Measurements from ENCODE around the gene PPM1F.

Gene PPM1F

DNA sequence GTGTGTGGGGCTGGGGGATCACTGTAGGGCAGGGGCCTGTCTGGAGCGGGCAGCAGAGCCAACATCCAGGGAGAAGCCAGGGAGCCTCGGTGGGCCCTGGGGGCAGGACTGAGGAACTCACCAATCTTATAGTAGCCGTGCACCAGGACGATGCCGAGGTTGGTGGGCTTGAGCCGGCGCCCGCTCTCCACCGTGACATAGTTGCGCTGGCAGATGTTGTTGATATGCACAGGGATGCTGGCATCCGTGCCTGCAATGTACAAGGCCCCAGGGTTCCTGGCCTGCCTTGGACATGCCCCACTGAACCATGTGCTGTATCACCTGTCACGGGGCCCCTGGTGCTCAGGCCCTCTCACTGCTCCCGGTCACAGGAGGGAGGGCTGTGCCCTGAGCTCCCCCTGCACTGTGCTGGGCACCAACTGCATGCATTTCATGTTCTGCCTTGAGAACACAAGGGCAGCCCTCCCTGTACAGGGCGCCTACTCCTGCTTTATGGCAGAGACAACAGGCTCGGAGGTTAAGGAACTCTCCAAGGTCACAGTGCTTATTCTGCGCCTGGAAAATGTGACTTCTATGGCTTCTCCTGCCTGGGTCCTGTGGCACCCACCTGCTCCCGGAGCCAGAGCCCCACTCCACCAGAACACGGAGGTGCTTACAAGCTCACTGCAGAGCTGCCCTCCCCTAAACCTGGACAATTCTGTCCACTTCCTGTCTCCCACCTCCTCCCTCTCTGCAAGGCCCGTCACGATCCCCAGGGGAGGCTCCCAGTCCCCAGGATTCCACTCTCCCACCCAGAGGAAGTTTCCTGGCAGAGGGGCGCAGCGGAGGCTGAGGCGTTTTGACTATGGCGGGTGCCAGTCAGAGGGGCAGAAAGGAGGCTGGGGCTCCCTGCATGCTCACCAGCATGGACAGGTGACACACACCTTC, 7.8 kb upstream of the PPM1F start:
- Mint-ChIP-seq H3K27ac (peak overlapping the region; percentile 69), H3K27me3 (no peaks in the 10 kb centered on the region), H3K4me3 (no peak overlapping the region), H3K4me1 (peaks cover 0 to 5% of the 10 kb centered on the region in 2 donors), H3K9me3 (no peaks in the 10 kb centered on the region), H3K36me3 (peaks cover 33 to 47% of the 10 kb centered on the region in 2 donors)
- DNase-seq (no peak), ATAC-seq (replicated peaks) (peak in 1 of 2 donors; percentile 35)

GRCh38 chr22:21959274-21960074, 6.8 kb upstream of the PPM1F start:
- Mint-ChIP-seq H3K4me3 (no peak overlapping the region), H3K9me3 (no peaks in the 10 kb centered on the region), H3K4me1 (peaks cover 0 to 5% of the 10 kb centered on the region in 2 donors), H3K27ac (peak overlapping the region; percentile 69), H3K36me3 (peaks cover 27 to 38% of the 10 kb centered on the region in 2 donors), H3K27me3 (no peaks in the 10 kb centered on the region)
- no peak for DNase-seq
- peak in 1 of 2 donors; percentile 13 for ATAC-seq (replicated peaks)

- DNase-seq: no peak
- Mint-ChIP-seq H3K27me3 (no peaks in the 10 kb centered on the region), H3K36me3 (peaks cover 25 to 32% of the 10 kb centered on the region in 2 donors), H3K27ac (no peak overlapping the region), H3K4me1 (peaks cover 0 to 4% of the 10 kb centered on the region in 2 donors), H3K4me3 (no peak overlapping the region), H3K9me3 (no peaks in the 10 kb centered on the region)
- ATAC-seq (replicated peaks): no peak
These were observed 6.0 kb upstream of the PPM1F start for GRCh38 chr22:21958360-21959273.

GRCh38 chr22:21951931-21952465, 650 bp downstream of the PPM1F start:
- peak; percentile 19 for DNase-seq
- Mint-ChIP-seq H3K9me3 (no peaks in the 10 kb centered on the region), H3K4me1 (peaks cover 24 to 51% of the 10 kb centered on the region in 2 donors), H3K36me3 (peaks cover 0 to 5% of the 10 kb centered on the region in 2 donors), H3K27me3 (no peaks in the 10 kb centered on the region), H3K4me3 (peak overlapping the region; percentile 91 to 94), H3K27ac (peak overlapping the region; percentile 72)
- ATAC-seq (replicated peaks): peak; percentile 55 to 58

DNA sequence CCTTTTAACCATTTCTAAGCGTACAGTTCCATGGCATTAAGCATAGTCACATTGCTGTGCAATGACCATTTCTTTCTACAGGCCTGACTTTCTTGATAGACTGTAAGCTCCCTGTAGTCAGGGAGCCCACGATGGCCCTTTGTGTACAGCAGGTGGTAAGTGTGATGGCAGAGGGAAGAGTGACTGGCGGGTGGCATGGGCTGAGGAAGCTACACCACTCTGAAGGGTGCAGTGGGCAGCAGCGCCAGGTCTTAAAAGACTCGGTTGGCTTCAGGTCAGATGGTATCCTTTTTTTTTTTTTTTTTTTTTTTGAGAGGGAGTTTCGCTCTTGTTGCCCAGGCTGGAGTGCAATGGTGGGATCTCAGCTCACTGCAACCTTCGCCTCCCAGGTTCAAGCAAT, 1.6 kb downstream of the PPM1F start:
- no peaks in the 10 kb centered on the region for H3K27me3 Mint-ChIP-seq
- peaks cover 24 to 53% of the 10 kb centered on the region in 2 donors for H3K4me1 Mint-ChIP-seq
- peaks cover 0 to 7% of the 10 kb centered on the region in 2 donors for H3K36me3 Mint-ChIP-seq
- DNase-seq: no peak
- peak overlapping the region in 1 of 2 donors; percentile 39 for H3K4me3 Mint-ChIP-seq
- no peaks in the 10 kb centered on the region for H3K9me3 Mint-ChIP-seq
- no peak for ATAC-seq (replicated peaks)
- no peak overlapping the region for H3K27ac Mint-ChIP-seq

DNA sequence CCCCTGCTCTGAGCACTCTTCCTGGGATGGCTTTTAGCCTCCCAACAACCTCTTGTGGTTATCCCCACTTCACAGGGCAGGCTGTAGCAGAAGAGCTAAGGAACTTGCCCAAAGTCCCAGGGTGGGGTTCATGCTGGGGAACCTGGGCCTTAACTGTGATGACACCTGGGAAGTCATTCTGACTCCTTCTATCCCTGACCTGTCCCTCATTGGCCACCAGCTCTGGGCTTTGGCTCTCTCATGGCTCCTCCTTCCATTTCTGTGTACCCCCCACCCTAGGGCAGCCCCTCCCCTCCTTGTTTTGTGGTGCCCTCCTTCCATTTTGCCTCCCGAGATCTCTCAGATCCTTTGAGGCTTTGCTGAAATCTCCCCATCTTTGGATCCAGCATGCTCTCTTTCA, 2.7 kb downstream of the PPM1F start:
- ATAC-seq (replicated peaks): no peak
- no peak for DNase-seq
- peaks cover 24 to 53% of the 10 kb centered on the region in 2 donors for H3K4me1 Mint-ChIP-seq
- no peaks in the 10 kb centered on the region for H3K9me3 Mint-ChIP-seq
- H3K27ac Mint-ChIP-seq: no peak overlapping the region
- H3K36me3 Mint-ChIP-seq: peaks cover 5 to 18% of the 10 kb centered on the region in 2 donors
- no peak overlapping the region for H3K4me3 Mint-ChIP-seq
- H3K27me3 Mint-ChIP-seq: no peaks in the 10 kb centered on the region

GRCh38 chr22:21949569-21949918, 3.1 kb downstream of the PPM1F start:
- no peak for ATAC-seq (replicated peaks)
- no peaks in the 10 kb centered on the region for H3K9me3 Mint-ChIP-seq
- H3K4me1 Mint-ChIP-seq: peaks cover 24 to 53% of the 10 kb centered on the region in 2 donors
- no peak overlapping the region for H3K27ac Mint-ChIP-seq
- no peaks in the 10 kb centered on the region for H3K27me3 Mint-ChIP-seq
- no peak overlapping the region for H3K4me3 Mint-ChIP-seq
- DNase-seq: no peak
- H3K36me3 Mint-ChIP-seq: peaks cover 8 to 19% of the 10 kb centered on the region in 2 donors

DNA sequence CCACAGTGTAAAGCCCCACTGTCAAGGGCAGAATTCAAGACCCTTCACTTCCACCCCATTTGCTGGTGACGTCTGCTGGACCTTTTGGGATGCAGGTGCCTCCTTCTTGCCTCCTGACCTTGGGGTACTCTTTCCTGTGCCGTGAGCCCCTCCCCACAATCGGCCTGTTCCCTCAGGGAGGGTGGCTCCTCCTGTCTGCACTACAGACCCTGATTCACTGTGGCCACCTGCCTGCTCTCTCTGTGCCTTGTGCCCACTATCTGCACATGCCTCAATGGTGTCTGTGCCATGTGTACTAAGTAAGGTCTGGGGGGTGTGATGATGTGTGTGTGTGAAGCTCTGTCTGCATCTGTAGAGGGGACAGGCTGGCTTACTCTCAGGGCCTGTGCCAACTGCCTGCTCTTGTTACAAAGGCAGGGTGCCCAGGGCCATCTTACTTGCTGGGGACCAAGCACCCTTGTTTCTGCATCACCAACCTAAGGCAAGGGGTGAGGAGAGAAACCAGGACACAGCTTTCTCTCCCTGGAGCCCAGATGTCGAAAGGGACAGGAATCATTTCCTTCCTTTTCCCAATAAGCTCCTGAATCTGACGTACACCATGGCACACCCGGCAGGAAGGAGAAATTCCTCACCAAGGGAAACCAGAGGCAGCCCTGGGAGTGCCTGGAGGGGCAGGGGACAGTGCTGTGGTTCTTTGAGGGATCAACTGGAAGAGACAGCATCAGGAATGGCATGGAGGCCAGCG, 3.7 kb downstream of the PPM1F start:
- DNase-seq: no peak
- Mint-ChIP-seq H3K27ac (no peak overlapping the region), H3K9me3 (no peaks in the 10 kb centered on the region), H3K36me3 (peaks cover 10 to 22% of the 10 kb centered on the region in 2 donors), H3K4me1 (peaks cover 24 to 53% of the 10 kb centered on the region in 2 donors), H3K4me3 (no peak overlapping the region), H3K27me3 (no peaks in the 10 kb centered on the region)
- no peak for ATAC-seq (replicated peaks)

- Mint-ChIP-seq H3K4me1 (peaks cover 24 to 52% of the 10 kb centered on the region in 2 donors), H3K36me3 (peaks cover 10 to 27% of the 10 kb centered on the region in 2 donors), H3K27ac (no peak overlapping the region), H3K4me3 (no peak overlapping the region), H3K9me3 (no peaks in the 10 kb centered on the region), H3K27me3 (no peaks in the 10 kb centered on the region)
- DNase-seq (no peak), ATAC-seq (replicated peaks) (no peak)
These were observed 4.3 kb downstream of the PPM1F start for GRCh38 chr22:21948390-21948789.

- H3K4me1 Mint-ChIP-seq: peaks cover 32 to 49% of the 10 kb centered on the region in 2 donors
- H3K27ac Mint-ChIP-seq: peak overlapping the region; percentile 81
- H3K4me3 Mint-ChIP-seq: no peak overlapping the region
- H3K36me3 Mint-ChIP-seq: peaks cover 16 to 32% of the 10 kb centered on the region in 2 donors
- DNase-seq (no peak), ATAC-seq (replicated peaks) (no peak)
- H3K27me3 Mint-ChIP-seq: no peaks in the 10 kb centered on the region
- no peaks in the 10 kb centered on the region for H3K9me3 Mint-ChIP-seq
These were observed 5.3 kb downstream of the PPM1F start for GRCh38 chr22:21947040-21948014.

GRCh38 chr22:21946262-21946925, 6.3 kb downstream of the PPM1F start:
- DNase-seq (no peak), ATAC-seq (replicated peaks) (no peak)
- H3K36me3 Mint-ChIP-seq: peaks cover 17 to 34% of the 10 kb centered on the region in 2 donors
- H3K27me3 Mint-ChIP-seq: no peaks in the 10 kb centered on the region
- no peak overlapping the region for H3K4me3 Mint-ChIP-seq
- no peak overlapping the region for H3K27ac Mint-ChIP-seq
- peaks cover 30 to 49% of the 10 kb centered on the region in 2 donors for H3K4me1 Mint-ChIP-seq
- no peaks in the 10 kb centered on the region for H3K9me3 Mint-ChIP-seq
